Liver (tissue), 9 donors: ENCODE data around the gene RPL29. TPM values are rescaled to one million over a fixed set of nuclear protein-coding genes. Genes with fewer than 3 reads are reported as not detected.
A peak's percentile ranks its signal among the peaks of the same experiment; 100 is the strongest.

Source experiments
- DNase-seq: peaks from one replicate; pipeline ENCODE4 v3.0.0-alpha.2; 2017; ENCODE audit warnings: low spot score
- H3K27ac ChIP-seq, 2 donors: one replicate each; pipeline ENCODE4 v1.7.0; 2013; ENCODE audit warnings: inconsistent platforms in 2 of 2, low read length in 2 of 2, control low read depth in 1 of 2, low read depth in 1 of 2, mild to moderate bottlenecking in 1 of 2
- H3K27me3 ChIP-seq, 4 donors: one replicate each; pipeline versions ENCODE4 v1.6.1 to v1.7.0; 2013; ENCODE audit warnings: low read length in 3 of 4, inconsistent platforms in 1 of 4, mild to moderate bottlenecking in 1 of 4, moderate library complexity in 1 of 4; ENCODE audit not compliant: control insufficient read depth in 4 of 4, insufficient read depth in 4 of 4
- H3K36me3 ChIP-seq, 4 donors: one replicate each; pipeline versions ENCODE4 v1.6.1 to v1.7.0; 2013; ENCODE audit warnings: low read length in 3 of 4, mild to moderate bottlenecking in 3 of 4, low read depth in 1 of 4, moderate library complexity in 1 of 4; ENCODE audit not compliant: control insufficient read depth in 4 of 4, insufficient read depth in 3 of 4
- H3K4me1 ChIP-seq, 4 donors: one replicate each; pipeline versions ENCODE4 v1.6.1 to v1.7.0; 2013; ENCODE audit warnings: low read length in 3 of 4, mild to moderate bottlenecking in 3 of 4, moderate library complexity in 1 of 4; ENCODE audit not compliant: control insufficient read depth in 4 of 4, insufficient read depth in 4 of 4
- H3K4me3 ChIP-seq, 3 donors: one replicate each; pipeline versions ENCODE4 v1.6.1 to v1.7.0; 2013; ENCODE audit warnings: low read length in 3 of 3, control low read depth in 1 of 3, low read depth in 1 of 3, mild to moderate bottlenecking in 1 of 3
- H3K9ac ChIP-seq, 2 donors: one replicate each; pipeline ENCODE4 v1.7.0; 2013; ENCODE audit warnings: low read length in 2 of 2, mild to moderate bottlenecking in 2 of 2, moderate library complexity in 2 of 2, control low read depth in 1 of 2, low read depth in 1 of 2
- H3K9me3 ChIP-seq, 4 donors: one replicate each; pipeline versions ENCODE4 v1.6.1 to v1.7.0; 2013; ENCODE audit warnings: low read length in 3 of 4; ENCODE audit not compliant: control insufficient read depth in 4 of 4
- EGR1 ChIP-seq, 2 donors: IDR thresholded peaks; 2 replicates each; pipeline ENCODE4 v1.6.1; 2016 to 2018; ENCODE audit warnings: antibody characterized with exemption in 2 of 2, low read depth in 2 of 2
- FOXA1 ChIP-seq: IDR thresholded peaks from 2 replicates; pipeline ENCODE4 v1.6.1; 2016; ENCODE audit warnings: antibody characterized with exemption
- GABPA ChIP-seq, 2 donors: IDR thresholded peaks in 1 of 2; conservative IDR thresholded peaks in 1 of 2; 2 replicates each; pipeline ENCODE4 v1.6.1; 2016; ENCODE audit warnings: antibody characterized with exemption in 2 of 2, mild to moderate bottlenecking in 1 of 2, moderate library complexity in 1 of 2
- NR2F2 ChIP-seq: IDR thresholded peaks from 2 replicates; pipeline ENCODE4 v1.6.1; 2016; ENCODE audit warnings: antibody characterized with exemption
- RAD21 ChIP-seq, 2 donors: IDR thresholded peaks; 2 replicates each; pipeline ENCODE4 v1.6.1; 2016; ENCODE audit warnings: antibody characterized with exemption in 2 of 2, mild to moderate bottlenecking in 2 of 2
- WGBS: extraction: QIAGEN DNeasy Blood & Tissue Kit; methylation state at CpG from one replicate; pipeline ENCODE4 v1.1.7; 2013; 5-methylcytosine and 5-hydroxymethylcytosine counted together
- polyA plus RNA-seq, 2 donors: library from polyadenylated mRNA; stranded (reverse) in 1 of 2; unstranded in 1 of 2; fragments of 200-250 nt in 1 of 2; fragments of >200 nt in 1 of 2; fragmentation: Nextera tagmentation in 1 of 2; extraction: Ambion mirVana in 1 of 2; gene quantifications; one replicate each; pipeline versions ENCODE4 v1.2.1 to v1.2.3, GENCODE V29; 2013 to 2015
- total RNA-seq, 2 donors: library from RNA; depleted of rRNA; stranded (reverse); fragments of >200 nt; gene quantifications; one replicate each; pipeline ENCODE4 v1.2.3, GENCODE V29; 2014
- TF ChIP-seq, protein P1 (sequence below): fragments of 150-350 bp; IDR thresholded peaks from 2 replicates; pipeline ENCODE4 v1.5.1; 2017; ENCODE audit warnings: improper control_type of control experiment, low read depth, low read length; ENCODE audit not compliant: missing input control
- TF ChIP-seq, protein P2 (sequence below): IDR thresholded peaks from 2 replicates; pipeline ENCODE4 v1.6.1; 2016; ENCODE audit warnings: antibody characterized with exemption
- TF ChIP-seq, protein P3 (sequence below): IDR thresholded peaks from 2 replicates; pipeline ENCODE4 v1.6.1; 2016; ENCODE audit warnings: antibody characterized with exemption
- TF ChIP-seq, protein P4 (sequence below): IDR thresholded peaks from 2 replicates; pipeline ENCODE4 v1.6.1; 2016; ENCODE audit warnings: antibody characterized with exemption, mild to moderate bottlenecking
- donor health status: healthy.
- donor health status: healthy.
- donor health status: healthy.
- donor health status: healthy.
- donor health status: healthy.

The RPL29 gene
- total and polyA plus RNA-seq, 4 donors, result 292 to 789 (median 388) TPM

DNA sequence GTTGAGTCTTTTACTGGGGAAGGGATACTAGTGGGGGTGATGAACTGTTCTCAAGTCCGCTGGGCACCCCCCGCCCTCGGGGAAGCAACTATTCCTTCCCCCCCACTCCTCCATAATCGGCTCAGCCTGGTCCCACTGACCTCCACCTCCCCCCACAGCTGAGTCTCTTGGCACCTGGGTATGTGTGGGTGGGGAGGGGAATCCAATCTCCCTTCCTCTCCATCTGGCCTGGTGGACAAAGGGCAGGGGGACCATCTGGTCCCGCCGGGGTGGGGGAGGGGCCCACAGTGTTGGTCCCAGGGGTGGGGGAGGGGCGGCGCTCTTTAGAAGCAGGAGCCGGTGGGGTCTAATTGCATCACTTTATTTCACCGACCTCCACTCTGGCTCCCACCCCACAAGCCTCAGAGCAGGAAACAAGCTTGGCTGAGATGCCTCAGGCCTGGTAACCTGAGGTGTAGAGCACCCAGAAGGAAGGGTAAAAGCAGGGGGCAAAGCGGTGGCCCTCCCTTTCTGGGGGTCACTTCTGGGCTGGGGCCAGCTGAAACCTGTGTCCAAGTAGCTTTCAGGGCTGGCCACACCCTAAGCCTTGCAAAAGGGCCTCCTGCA is 27.4 kb downstream of the RPL29 start:
- peak; percentile 66 for DNase-seq
- Histone ChIP-seq H3K4me3 (peak overlapping the region in 2 of 3 donors; percentile 57 to 76), H3K9me3 (no peaks in the 10 kb centered on the region), H3K4me1 (peaks cover 8 to 49% (median 43%) of the 10 kb centered on the region in 4 donors), H3K27ac (peak overlapping the region; percentile 64 to 80), H3K9ac (no peak overlapping the region), H3K27me3 (no peaks in the 10 kb centered on the region), H3K36me3 (no peaks in the 10 kb centered on the region)
- no peak for TF ChIP-seq EGR1 (IDR thresholded peaks at IDR 0.05; ENCODE audit: low read depth in 2 of 2)
- no peak for TF ChIP-seq FOXA1
- TF ChIP-seq, protein P1, sequence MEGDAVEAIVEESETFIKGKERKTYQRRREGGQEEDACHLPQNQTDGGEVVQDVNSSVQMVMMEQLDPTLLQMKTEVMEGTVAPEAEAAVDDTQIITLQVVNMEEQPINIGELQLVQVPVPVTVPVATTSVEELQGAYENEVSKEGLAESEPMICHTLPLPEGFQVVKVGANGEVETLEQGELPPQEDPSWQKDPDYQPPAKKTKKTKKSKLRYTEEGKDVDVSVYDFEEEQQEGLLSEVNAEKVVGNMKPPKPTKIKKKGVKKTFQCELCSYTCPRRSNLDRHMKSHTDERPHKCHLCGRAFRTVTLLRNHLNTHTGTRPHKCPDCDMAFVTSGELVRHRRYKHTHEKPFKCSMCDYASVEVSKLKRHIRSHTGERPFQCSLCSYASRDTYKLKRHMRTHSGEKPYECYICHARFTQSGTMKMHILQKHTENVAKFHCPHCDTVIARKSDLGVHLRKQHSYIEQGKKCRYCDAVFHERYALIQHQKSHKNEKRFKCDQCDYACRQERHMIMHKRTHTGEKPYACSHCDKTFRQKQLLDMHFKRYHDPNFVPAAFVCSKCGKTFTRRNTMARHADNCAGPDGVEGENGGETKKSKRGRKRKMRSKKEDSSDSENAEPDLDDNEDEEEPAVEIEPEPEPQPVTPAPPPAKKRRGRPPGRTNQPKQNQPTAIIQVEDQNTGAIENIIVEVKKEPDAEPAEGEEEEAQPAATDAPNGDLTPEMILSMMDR, result no peak
- 16% methylated on average over 11 of the region's 11 CpGs for WGBS

DNA sequence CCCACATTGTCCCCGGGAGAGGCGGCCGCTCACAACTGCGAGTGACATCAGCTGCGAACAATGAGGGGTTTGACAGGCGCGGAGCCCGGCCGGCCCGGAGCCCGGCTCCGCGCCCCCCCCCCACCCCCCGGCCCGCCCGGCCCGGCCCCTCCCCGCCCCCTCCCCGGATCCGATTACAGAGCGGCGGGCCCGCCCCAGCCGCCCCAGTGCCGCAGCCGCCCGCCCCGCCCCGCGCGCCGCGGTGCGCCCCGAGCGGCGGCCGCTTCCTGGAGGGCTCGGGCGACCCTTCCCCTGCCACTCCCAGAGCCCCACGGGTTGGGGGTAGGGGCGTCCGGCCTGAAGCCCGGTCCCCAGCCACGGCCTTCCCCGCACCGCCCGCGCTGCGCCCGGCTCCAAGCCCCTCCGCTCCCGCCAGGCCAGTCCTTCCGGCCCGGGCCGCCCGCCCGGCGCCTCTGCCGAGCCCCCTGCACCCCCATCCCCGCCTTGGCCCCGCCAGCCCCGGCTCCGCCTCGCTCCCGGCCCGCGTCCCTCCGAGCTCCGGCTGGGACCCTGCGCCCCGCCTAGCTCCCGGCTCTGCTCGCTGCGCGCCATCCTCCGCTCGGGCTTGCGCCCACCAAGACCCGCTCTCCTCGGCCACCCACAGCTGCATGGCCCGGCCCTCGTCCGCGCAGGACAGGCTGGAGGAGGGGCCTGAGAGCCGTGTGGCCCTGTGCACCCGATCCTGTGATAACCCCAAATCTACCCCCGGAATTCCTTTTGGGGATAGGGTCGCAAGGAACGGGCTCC is 28.1 kb downstream of the RPL29 start, which contains the start of gene PCBP4:
Gene PCBP4 (minus strand): TSS at position 71 of the 786 bp plus-strand sequence. CDS start 6,214 bp downstream, outside the sequence.
- peak; percentile 55 for DNase-seq
- TF ChIP-seq GABPA (IDR thresholded peaks at IDR 0.05 in 1 of 2, conservative IDR thresholded peaks at IDR 0.05 in 1 of 2), result no peak
- TF ChIP-seq, protein P2, sequence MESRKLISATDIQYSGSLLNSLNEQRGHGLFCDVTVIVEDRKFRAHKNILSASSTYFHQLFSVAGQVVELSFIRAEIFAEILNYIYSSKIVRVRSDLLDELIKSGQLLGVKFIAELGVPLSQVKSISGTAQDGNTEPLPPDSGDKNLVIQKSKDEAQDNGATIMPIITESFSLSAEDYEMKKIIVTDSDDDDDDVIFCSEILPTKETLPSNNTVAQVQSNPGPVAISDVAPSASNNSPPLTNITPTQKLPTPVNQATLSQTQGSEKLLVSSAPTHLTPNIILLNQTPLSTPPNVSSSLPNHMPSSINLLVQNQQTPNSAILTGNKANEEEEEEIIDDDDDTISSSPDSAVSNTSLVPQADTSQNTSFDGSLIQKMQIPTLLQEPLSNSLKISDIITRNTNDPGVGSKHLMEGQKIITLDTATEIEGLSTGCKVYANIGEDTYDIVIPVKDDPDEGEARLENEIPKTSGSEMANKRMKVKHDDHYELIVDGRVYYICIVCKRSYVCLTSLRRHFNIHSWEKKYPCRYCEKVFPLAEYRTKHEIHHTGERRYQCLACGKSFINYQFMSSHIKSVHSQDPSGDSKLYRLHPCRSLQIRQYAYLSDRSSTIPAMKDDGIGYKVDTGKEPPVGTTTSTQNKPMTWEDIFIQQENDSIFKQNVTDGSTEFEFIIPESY, result no peak
- TF ChIP-seq RAD21 (IDR thresholded peaks at IDR 0.05), result no peak
- no peak for TF ChIP-seq NR2F2
- TF ChIP-seq, protein P3, sequence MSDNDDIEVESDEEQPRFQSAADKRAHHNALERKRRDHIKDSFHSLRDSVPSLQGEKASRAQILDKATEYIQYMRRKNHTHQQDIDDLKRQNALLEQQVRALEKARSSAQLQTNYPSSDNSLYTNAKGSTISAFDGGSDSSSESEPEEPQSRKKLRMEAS, result no peak
- TF ChIP-seq, protein P4, sequence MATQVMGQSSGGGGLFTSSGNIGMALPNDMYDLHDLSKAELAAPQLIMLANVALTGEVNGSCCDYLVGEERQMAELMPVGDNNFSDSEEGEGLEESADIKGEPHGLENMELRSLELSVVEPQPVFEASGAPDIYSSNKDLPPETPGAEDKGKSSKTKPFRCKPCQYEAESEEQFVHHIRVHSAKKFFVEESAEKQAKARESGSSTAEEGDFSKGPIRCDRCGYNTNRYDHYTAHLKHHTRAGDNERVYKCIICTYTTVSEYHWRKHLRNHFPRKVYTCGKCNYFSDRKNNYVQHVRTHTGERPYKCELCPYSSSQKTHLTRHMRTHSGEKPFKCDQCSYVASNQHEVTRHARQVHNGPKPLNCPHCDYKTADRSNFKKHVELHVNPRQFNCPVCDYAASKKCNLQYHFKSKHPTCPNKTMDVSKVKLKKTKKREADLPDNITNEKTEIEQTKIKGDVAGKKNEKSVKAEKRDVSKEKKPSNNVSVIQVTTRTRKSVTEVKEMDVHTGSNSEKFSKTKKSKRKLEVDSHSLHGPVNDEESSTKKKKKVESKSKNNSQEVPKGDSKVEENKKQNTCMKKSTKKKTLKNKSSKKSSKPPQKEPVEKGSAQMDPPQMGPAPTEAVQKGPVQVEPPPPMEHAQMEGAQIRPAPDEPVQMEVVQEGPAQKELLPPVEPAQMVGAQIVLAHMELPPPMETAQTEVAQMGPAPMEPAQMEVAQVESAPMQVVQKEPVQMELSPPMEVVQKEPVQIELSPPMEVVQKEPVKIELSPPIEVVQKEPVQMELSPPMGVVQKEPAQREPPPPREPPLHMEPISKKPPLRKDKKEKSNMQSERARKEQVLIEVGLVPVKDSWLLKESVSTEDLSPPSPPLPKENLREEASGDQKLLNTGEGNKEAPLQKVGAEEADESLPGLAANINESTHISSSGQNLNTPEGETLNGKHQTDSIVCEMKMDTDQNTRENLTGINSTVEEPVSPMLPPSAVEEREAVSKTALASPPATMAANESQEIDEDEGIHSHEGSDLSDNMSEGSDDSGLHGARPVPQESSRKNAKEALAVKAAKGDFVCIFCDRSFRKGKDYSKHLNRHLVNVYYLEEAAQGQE, result no peak
- peaks cover 8 to 46% (median 42%) of the 10 kb centered on the region in 4 donors for H3K4me1 ChIP-seq
- peak within 1 kb of the TSS; percentile 64 to 80 for H3K27ac ChIP-seq
- H3K9ac ChIP-seq, result no peak within 1 kb of the TSS
- no peaks in the 10 kb centered on the region for H3K27me3 ChIP-seq
- WGBS, result under 1% methylated on average over 90 of the region's 90 CpGs
- no peaks in the 10 kb centered on the region for H3K36me3 ChIP-seq
- no peaks in the 10 kb centered on the region for H3K9me3 ChIP-seq
- peak within 1 kb of the TSS in 2 of 3 donors; percentile 57 to 76 for H3K4me3 ChIP-seq
